Astrocyte of the spinal cord (primary cell): ENCODE results near the gene SMIM24.

Source experiments
- DNase-seq: peaks from one replicate; pipeline ENCODE4 v3.0.0; 2011; ENCODE audit warnings: low read depth, low spot score
- H3K4me3 ChIP-seq: 2 replicates; pipeline ENCODE4 v1.5.1; 2011; ENCODE audit warnings: low read depth, mild to moderate bottlenecking, low read length, moderate library complexity
- CTCF ChIP-seq: IDR thresholded peaks from 2 replicates; pipeline ENCODE4 v1.5.1; 2012; ENCODE audit warnings: low read depth, mild to moderate bottlenecking, low read length, inconsistent platforms
- in situ Hi-C: cut with HindIII; loops from 2 replicates; pipeline ENCODE4 v1.10.0; 2017; ENCODE audit warnings: low sequenced_read_pairs

SMIM24 gene

DNA sequence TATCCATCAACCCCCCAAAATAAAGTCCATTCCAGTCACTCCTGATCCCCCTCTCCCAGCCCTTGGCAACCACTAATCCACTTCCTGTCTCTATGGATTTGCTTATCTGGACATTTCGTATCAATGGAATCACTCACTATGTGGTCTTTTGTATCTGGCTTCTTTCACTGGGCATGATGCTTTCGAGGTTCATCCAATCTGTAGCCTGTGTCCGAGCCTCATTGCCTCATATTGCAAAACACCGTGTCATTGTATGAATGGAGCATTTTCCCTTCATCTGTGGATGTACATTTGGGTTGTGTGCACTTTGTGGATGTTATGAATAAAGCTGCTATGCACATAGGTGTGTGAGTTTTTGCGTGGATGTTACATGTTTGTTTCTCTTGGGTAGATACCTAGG lies 24.4 kb upstream of the SMIM24 start:
- no peak for TF ChIP-seq CTCF
- H3K4me3 ChIP-seq: no peak overlapping the region
- DNase-seq: no peak
- in situ Hi-C loops: no loop called here

- in situ Hi-C loops: no loop called here
- no peak for DNase-seq
- no peak for TF ChIP-seq CTCF
- H3K4me3 ChIP-seq: no peak overlapping the region
These were observed 22.8 kb upstream of the SMIM24 start for GRCh38 chr19:3503036-3503572.

GRCh38 chr19:3501780-3502179 lies 21.5 kb upstream of the SMIM24 start:
- no peak for DNase-seq
- TF ChIP-seq CTCF: no peak
- in situ Hi-C loops: no loop called here
- H3K4me3 ChIP-seq: no peak overlapping the region

- H3K4me3 ChIP-seq: peak within 1 kb of the TSS; percentile 91
- in situ Hi-C loops: no loop called here
- no peak for TF ChIP-seq CTCF
- DNase-seq: peak; percentile 97
These were observed 20.2 kb upstream of the SMIM24 start, which contains the start of gene DOHH for GRCh38 chr19:3500429-3501101. Gene DOHH (minus strand): TSS chr19:3500674. CDS start chr19:3496814, 3,860 bp downstream.

- no peak for TF ChIP-seq CTCF
- in situ Hi-C loops: no loop called here
- no peak for DNase-seq
- peak overlapping the region; percentile 91 for H3K4me3 ChIP-seq
These were observed 19.6 kb upstream of the SMIM24 start for GRCh38 chr19:3499738-3500428.

DNA sequence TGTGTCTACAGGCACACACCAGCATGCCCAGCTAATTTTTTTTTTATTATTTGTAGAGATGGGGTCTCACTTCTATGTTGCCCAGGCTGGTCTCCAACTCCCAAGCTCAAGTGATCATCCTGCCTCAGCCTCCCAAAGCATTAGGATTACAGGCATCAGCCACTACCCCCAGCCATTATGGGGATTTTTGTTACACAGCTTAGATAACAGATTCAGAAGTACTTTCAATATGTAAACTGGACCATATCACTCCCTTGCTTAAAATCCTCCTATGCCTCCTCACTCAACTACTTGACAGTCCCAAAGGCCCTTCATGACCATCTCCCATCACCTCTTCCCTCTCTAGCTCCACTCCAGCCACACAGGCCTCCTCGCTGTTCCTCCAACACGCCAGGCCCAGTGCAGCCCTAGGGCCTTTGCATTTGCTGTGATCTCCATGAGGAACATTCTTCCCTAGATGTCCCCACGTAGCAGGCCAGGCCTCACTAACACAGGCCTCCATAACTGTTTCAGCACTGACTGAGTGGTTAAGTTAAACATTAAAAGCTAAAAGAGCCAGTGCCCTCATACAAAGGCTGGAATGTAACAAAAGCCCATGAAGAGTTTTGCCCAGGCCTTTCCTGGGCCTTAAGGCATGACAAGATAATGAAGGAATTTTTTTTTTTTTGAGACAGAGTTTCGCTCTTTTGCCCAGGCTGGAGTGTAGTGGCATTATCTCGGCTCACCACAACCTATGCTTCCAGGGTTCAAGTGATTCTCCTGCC lies 17.6 kb upstream of the SMIM24 start:
- no peak for DNase-seq
- TF ChIP-seq CTCF: no peak
- no peak overlapping the region for H3K4me3 ChIP-seq
- in situ Hi-C loops: no loop called here
